Measurements from ENCODE around the gene SOAT1.

GRCh38 chr1:179305450-179305849 is 11.9 kb downstream of the SOAT1 start:
- TF ChIP-seq POLR2A (IDR thresholded peaks at IDR 0.05) (no peak), CTCF (IDR thresholded peaks at IDR 0.05 in 8 of 11, conservative IDR thresholded peaks at IDR 0.05 in 3 of 11) (no peak), POLR2AphosphoS5 (IDR thresholded peaks at IDR 0.05) (no peak)
